Right hindlimb (tissue), 1 donor: ENCODE results near the gene AFAP1.
A peak's percentile ranks its signal among the peaks of the same experiment; 100 is the strongest.

ENCODE experiments used
- DNase-seq: peaks from one replicate; pipeline ENCODE4 v3.0.0-alpha.2; 2018

Gene AFAP1

DNA sequence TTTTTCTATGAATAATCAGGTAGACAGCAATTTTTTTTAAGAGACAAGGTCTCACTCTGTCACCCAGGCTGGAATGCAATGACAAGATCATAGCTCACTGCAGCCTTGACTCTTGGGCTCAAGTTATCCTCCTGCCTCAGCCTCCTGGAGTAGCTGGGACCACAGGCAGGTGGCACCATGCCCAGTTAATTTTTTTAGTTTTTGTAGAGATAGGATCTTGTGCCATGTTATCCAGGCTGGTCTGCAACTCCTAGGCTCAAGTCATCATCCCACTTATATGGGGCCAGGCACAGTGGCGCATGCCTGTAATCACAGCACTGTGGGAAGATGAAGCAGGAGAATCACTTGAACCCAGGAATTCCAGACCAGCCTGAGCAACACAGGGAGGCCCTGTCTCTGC lies 26.8 kb downstream of the AFAP1 start:
- no peak for DNase-seq

DNA sequence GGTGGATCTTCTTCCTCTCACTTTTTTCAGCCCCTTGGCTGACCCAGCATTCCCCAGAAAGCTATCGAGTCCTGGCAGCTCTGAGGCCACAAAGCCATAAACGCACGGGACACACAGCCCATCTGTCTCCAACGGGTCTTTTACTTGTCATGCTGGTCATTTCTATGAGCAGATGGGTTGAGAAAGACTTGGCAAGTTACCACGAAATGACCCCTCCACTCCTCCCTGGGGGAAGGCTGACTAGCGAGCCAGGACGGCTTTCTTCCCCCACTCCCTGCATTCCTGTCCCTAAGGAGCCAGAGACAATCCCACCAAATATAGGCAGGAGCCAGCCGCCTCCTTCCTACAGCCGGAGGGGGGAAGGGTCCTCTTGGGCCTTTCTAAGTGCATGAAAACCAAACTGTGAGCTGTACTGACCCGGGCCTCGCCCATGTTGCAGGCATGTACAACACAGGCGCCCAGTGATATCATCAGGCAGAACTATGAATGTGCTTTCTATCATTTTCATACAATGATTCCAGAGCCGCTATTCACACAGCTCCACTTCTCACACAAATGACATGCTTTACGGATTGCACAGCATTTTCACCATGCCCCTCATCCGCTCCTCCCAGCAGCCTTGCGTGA lies 28.6 kb downstream of the AFAP1 start:
- peak; percentile 80 for DNase-seq

DNA sequence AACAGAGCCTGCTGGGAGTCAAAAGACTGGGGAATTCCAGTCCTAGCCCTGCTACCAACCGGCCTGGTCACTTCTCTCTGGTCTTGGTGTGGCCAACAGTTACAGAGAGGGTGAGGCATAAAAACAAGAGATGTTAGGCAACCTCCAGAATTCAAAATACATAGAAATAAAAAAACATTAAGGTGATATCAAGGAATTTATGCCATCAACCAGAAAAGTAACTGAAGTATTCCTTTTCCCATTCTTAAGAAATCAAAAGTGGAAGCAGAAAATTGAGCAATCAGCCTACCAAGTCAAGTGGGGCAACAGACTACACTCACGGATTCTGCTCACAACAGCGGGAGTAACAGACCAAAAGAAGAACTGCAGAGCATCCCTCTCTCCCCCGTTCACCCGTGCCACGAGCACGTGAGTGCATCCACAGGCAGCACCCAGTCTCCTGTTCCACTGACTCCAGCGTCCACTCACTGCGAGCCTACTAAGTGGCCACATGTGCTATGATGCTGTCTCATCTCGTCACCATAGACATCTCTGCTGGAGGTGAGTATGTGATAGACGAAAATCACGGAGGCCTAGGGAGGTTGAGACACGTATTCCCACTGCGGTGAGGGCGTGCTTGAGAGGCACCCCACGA lies 29.3 kb downstream of the AFAP1 start:
- DNase-seq = no peak

DNA sequence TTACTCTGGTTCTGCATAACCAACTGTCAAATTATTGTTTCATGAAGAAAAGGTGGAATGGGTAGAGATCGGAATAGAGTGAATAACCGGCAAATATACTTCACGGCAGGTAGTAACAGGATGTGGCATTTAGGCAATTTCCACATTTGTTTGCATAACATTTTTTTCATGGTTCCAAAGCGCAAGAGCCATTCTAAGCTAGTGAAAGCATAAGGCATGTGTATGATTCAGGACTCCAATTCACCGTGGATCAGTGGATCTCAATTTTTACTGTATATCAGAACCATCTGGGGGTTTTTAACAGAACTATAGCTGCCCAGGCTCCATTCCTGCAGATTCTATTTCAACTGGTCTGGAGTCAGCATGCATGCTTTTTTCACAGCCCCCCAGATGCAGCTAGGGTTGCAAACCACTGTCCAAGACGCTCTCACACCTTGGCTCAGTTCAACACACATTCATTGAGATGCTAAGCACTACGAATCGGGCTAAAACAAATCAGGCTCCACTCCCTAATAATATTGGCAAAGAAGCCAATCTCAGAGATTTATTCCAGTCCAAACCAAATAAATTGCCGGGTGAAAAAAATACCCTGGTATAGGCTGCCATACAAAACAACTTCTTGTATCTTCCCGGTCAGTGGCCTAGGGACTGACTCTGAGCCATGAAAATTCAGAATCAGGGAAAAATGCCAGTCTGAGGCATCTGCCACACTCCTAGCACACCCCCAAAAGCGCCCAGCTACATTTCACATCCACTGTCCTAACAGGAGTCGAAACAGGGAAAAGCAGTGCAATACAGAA lies 30.0 kb downstream of the AFAP1 start:
- DNase-seq = peak; percentile 64

DNA sequence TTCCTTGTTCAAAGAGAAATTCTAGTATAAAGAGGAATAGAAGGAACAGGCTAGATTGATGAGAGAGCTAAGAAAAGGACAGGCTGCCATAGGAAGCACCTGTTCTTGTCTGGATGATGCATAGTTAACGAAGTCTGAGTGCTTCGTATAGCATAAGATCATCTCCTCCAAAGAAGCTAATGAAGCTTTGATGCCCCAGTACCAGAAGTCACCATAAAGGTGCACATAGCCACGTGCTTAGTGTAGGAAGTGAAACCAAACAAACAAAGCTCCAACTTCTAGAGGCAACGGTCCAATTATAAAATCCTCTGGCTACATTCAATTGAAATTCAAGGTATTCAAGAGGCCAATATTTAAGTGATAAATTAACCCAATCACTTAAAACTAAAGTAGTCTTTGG lies 31.0 kb downstream of the AFAP1 start:
- DNase-seq = no peak

DNA sequence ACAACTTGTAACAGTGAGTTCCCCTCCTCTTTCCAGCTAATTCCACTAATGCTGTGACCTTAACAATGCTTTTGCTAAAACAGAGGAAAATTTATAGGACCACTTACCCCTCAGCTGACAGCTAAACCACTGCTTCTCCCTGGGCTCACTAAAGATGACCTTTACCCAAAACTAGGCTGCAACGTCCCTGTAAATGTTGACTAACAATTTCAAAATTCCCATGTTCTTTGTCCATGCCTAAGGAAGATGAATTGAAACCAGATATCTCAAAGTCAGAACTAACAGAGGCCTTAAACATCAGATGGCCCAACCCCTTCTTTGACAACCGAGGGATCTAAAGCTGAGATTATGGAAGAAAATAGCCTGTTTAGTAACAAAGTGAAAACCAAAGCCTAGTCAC lies 32.5 kb downstream of the AFAP1 start:
- no peak for DNase-seq

DNA sequence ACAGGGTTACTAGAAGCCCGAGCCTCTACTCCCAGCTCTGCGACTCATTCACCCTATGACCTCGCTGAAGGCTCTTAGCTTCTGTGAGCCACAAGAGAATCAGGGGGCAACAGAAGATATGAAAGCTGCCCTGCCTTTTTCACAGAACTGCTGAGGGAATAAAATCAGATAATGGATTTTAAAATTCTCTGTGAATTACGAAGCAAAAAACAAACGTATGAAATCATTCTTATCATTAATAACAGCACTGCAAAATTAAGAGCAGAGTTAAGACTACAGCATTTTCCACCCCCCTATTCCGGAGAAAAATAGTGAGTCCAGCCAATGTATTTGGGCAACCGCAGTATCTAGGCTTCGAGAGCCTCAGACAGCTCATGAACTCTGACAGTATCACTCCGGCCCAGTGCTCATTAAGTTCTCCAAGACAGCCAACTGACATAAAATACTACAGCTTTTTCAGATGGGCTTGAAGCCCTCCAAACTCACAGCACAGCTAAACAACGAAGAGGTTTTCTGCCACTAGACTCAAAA lies 33.4 kb downstream of the AFAP1 start:
- peak; percentile 35 for DNase-seq

DNA sequence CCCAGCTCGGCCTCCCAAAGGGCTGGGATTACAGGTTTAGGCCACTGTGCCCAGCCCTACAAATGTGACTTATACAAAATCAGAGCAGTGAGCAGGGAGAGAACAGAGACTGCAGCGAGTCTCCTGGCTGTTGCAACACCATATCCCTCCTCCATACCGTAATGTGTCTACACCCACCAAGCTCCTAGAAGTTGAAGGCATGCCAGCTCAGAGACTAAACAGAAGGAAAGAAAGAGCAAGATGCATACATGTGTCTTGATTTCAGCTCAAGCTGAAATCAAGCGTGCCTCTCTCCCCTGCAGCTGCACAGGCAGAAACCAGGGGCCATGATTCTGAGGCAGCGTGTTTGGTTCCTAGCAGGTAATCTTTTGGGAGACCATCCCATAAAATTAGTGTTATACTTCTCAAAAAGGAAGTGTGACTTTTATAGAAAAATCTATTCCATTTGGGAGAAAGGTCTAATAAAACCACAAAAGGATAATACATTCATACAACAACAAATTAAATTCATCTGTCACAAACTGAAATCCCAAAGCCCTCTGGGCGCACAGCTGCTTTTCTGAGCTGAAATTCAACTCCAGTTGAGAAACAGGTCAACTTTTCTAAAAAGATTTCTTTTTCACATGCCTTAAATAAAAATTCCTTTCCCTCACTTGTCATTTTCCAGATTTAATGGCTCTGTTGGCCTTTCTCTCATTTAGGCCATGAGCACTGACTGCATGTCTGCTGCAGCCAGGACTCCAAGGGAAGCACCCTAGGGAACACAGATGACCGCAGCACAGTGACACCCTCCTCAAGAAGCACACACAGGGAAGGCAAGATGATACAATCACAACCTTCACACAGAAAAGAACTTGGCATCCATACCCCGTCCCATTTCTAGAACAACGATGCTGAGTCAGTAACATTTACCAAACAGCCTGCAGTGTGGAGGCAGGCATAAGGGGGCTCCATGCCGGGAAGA lies 34.4 kb downstream of the AFAP1 start:
- peak; percentile 83 for DNase-seq

DNA sequence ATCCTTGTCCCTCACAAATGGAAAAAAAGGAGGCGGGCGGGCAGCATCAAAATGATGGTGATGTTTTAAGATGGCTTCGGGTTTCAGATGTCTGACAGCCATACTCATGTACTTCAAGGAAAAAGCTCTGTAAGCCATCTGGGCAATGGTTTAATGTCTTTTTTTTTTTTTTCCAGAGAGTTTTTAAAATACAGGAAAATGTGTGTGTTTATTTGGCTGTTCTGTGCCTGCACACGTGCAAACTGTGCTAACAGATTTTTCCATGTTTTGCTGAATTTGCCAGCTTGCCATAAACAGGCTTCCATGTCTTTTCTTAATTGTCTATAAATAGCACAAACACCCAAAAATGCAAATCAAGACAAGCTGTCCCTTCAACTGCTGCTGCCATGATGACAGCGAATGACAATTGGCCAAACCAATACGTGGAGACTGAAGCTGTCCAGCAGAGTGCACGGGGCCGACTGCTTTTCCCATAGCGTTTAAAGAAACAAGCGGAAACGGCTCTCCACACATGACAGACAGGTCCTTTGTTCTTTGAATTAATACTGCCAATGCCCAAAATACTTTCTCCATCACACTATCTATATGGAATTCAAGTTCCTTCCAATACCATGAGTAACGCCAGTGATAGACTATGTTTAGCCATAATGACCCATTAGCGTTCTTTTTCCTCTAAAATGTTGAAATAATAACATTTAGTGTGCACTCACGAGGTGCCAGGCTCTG lies 35.7 kb downstream of the AFAP1 start:
- DNase-seq = peak; percentile 64

DNA sequence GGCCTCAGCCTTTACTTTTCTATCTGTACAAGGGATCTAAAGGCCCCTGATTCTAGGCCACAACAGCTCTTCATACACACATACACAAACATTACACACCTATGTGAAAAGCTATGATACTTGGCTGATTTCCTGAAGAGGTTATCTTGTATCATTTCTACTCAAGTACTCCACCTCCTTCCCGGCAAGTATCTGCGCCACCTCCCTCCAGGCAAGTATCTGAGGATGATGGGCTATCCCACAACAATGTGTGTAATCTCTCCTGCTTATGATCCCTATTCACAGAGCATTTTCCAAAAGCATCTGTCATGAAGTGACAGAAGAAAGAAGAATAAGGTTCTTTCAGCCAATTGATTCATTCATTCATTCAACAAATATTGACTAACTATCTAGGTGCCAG lies 36.8 kb downstream of the AFAP1 start:
- no peak for DNase-seq

DNA sequence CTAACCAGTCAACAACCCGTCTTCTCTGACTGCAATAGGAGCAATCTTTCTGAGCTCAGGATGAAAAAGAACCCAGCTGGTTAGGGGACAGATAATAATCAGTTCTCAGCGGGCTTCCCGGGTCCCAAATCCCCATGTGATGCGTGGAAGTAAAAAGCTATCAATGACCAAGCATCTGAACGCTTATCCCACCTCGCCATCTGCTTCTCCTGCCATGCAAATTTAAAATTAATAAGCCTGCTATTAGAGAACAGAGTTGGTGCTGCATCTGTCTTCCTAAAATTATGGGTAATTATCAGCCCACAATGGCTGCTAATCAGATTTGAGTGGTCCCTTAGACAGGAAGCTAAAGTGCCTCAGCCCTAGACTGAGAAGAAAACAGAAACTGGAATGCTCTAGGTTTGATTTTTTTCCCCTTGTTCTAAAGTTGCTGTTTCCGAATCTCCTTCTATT lies 37.5 kb downstream of the AFAP1 start:
- no peak for DNase-seq

DNA sequence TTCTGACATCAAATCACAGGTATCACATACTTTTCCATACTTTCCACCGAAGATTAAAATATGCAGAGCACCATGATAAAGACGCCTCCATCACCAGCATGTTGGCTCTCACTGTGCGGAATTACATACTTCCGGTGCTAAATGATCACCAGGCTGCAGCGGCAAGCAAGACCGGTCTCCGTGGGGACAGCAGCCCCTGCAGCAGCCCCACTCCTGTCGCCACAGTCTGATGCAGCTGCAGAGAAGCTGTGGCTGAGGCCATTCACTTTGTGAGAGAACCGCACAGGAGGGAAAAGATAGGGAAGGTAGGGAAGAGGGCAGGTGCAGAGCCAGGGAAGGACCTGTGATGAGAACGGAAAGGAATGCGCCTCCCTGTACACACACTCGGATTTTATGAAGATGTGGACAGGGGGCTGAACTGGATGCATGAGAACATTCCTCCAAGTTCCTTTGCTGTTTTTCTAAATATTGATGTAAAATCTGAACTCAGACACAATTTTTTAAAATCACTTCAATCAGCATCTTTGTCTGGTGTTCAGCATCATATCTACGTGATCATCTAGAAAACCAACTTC lies 38.3 kb downstream of the AFAP1 start:
- DNase-seq = no peak

DNA sequence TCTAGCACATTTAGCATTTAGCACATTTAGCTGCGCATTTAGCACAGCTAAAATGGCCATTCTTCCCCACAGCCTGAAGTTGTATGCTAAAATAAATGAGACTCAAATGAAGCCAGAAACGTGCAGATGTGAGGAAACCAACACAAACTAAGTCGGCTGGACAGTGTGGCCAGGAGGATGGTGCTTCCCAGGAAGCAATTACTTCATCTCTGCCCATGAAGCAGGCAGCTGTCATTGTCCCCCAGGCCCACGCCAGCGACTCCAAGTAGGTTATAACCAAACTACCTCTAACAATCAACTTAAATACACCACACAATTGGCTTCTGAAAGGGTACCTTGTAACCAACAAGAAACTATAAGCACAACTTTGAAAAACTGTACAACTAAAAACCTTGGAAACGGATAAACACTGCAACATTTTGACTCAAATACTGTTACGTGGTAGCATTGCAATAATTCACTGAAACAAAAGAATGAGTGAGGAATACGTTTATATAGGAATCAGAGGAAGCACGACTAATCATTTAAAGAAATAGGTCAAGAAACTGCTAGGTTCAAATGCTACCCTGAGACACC lies 39.2 kb downstream of the AFAP1 start:
- DNase-seq = peak; percentile 45

DNA sequence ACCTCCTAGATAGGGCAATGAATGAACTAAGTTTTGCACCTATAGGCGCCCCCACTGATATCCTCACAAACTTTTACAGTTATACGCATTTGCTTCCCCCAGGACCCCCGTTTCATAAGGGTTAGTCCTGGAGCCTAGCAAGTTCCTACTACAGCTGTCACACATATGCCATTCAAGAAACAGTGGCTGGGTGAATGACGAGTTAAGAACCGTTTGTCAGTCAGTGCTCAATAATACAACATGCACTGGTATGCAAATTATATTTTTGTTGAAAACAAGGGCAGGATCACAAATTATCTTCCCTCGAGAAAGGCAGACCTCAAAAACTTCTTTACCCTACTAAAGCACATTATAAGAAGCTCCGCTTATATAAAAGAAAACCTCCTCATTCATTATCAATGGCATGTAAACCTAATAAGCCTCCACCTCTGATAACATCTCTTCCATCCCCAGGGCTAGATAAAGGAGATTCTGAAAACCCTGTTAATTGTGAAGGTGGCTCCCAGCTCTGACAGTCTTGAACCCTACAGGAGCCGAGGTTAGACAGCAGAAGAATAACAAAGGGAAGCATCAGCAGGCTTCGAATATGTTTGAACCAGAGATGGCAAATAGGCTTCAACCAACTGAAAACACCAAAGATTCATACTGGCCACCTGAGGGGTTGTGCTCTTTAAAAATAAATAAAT lies 40.3 kb downstream of the AFAP1 start:
- DNase-seq = no peak

DNA sequence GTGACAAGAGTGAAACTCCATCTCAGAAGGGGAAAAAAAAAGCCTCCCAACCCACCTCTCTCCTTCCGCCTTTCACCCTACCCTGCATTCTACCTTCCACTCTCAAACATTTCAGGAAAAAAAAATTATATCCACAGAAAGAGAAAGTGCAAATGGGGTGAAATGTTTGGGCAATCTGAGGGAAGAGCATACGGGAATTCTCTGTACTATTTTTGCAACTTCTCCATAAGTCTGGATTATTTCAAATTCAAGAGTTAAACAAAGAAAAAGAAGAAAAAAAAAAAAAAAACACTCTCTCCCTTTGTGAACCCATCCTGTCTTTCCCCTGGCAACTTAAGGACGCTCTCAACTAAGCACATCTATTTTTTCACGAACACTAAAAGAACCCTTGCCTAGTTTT lies 41.3 kb downstream of the AFAP1 start:
- no peak for DNase-seq

DNA sequence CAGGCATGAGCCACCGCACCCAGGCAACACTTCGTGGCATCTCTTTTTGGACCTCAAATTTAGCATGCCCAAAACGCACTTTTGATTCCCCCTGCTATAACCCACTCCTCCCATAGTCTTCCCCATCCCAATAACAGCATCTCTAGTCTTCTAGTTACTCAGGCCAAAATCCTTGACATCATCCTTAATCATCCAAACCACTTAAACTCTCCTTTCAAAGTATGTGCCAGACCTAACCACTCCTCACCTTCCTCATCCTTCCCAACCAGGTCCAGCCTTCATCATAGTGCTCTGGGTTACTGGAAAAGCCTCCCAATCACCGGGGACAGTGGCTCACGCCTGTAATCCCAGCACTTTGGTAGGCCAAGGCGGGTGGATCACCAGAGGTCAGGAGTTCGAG lies 41.9 kb downstream of the AFAP1 start:
- no peak for DNase-seq

DNA sequence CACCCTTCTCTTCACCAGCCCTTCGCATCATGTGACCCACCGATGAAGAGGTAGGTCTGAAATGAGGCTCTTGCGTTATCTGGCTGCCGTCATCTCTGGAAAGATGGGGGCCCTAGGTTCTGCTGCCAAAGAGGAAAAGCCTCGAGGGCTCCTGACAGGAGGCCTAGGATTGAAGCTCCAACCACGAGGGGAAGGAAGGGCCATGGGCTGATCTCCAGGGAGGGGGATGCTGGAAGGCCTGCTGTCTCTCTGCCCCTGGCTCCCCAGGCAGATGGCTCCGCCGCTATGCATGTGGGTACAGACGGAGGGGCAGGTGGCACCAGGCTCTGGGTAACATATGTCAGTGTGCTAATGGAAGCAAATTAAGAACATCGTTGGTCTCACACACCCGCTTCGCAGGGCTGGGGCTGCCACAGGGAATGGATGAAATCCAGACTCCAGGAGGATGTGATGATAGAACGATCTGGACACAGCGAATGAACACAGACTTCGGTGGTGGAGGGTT lies 44.9 kb downstream of the AFAP1 start:
- DNase-seq = no peak

DNA sequence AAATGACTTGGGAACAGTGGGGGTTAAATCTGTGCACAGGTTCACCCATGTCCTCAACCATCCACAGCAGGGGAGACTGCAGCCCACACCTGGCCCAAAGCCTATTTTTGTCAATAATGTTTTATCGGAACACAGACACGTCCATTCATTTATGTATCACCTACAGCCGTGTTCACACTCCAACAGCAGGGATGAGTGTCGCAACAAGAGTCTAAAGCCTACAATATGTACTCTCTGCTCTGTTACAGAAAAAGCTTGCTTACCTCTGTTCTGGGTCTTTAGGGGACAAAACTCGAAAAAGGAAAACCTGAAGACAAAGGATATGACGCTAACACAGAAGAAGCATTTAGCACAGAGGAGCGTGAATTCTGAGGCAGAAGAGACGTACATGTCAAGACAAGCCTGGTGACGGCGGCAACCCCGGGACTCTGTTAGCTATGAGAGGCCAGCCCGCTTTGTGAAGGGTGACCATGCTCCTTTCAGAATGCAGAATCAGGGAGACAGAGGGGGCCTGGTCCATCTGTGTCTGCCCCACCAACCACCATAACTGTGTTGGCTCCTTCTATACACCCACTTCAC lies 45.5 kb downstream of the AFAP1 start:
- no peak for DNase-seq

DNA sequence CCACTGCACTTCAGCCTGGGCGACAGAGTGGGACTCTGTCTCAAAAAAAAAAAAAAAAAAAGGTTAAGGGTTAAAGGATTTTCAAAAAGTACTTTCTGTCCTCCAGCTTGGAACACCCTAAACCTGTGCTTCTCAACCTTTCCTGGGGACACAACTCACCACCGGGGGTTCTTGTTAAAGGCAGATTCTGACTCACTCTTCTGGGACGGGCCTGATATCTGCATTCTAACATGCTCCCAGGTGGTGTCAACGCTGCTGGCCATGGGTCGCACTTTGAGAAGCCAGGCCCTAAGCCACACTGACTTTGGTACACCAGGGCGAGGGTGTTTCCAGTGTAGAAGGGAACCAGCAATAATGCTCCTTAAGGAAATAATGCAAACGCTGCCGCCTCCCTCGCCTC lies 46.1 kb downstream of the AFAP1 start:
- no peak for DNase-seq
